Measurements from ENCODE around the gene NEDD8.

DNA sequence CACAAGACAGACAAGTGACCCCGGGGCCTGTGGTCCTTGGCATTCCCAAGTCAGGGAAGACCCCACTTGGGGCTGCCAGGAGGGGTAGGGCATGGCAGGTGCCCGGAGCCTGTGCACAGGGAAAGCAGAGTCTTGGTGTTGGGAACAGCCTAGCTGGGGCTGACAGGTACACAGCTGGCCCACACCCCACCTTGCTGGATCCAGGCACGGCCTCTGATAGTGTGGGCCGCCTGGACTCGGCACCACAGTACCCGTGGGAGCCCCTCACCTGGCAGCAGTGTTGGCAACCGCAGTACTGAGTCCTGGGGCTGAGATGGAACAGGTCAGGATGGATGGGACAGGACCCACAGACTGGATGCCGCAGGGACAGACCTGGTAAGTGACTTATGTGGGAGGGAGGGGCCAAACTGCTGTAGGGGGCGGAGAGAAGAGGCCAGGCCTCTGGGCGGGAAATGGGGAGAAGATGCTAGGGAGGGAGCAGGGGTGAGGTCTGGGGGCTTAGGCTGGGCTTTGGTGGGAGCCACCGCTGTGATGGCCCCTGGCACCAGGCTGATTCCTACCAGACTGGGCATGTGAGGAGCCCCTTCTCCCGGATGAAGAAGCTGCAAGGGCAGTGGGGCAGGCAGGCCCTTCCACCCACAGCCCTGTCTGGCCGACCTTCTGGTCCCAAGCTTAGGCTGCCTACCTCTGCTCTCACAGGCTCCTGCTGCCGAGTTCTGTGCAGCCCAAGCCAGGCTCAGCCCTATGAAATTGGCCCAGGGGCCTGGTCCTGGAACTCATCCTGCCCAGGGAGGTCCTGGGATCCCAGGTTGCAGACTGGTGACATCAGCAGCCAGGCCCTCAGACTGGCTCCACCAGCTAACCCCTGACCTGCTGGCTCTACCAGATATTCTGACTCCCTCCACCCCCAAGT is 30.9 kb upstream of the NEDD8 start, which contains the start of gene TGM1:
- no peak for TF ChIP-seq CTCF (conservative IDR thresholded peaks at IDR 0.05)
- no peak for TF ChIP-seq ZFX (IDR thresholded peaks at IDR 0.05)

Measured in C4-2B (cell line).